ENCODE data around the gene SSNA1. TPM values are rescaled to one million over a fixed set of nuclear protein-coding genes. Genes with fewer than 3 reads are reported as not detected.
"Not testable (repeated sequence)": the region's sequence is repeated elsewhere in the genome, so short reads cannot be mapped to it uniquely, and the experiment has no call there.

SSNA1 gene
- total RNA-seq, 1 donor from 2014 or later = 70.7 TPM

DNA sequence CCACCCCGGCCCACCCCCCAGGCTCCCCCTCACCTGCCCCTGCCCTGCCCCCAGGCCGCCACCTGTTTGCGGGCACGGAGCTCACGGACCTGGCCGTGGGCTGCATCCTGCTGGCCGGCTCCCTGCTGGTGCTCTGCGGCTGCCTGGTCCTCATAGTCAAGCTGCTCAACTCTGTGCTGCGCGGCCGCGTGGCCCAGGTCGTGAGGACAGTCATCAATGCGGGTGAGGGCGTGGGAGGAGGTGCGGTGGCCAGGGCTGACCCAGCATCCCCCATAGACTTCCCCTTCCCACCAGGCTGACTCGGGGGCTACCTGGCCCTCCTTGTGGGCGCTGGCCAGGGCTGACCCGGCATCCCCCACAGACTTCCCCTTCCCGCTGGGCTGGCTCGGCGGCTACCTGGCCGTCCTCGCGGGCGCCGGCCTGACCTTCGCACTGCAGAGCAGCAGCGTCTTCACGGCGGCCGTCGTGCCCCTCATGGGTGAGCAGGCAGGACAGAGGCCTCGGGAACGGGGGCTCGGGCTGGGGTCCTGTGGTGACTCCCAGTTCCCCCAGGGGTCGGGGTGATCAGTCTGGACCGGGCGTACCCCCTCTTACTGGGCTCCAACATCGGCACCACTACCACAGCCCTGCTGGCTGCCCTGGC is 45.7 kb downstream of the SSNA1 start:
- no peak for ATAC-seq
- no peak for DNase-seq (ENCODE audit: missing footprints)
- intact Hi-C loops (cut with DNase I) = no loop called here

DNA sequence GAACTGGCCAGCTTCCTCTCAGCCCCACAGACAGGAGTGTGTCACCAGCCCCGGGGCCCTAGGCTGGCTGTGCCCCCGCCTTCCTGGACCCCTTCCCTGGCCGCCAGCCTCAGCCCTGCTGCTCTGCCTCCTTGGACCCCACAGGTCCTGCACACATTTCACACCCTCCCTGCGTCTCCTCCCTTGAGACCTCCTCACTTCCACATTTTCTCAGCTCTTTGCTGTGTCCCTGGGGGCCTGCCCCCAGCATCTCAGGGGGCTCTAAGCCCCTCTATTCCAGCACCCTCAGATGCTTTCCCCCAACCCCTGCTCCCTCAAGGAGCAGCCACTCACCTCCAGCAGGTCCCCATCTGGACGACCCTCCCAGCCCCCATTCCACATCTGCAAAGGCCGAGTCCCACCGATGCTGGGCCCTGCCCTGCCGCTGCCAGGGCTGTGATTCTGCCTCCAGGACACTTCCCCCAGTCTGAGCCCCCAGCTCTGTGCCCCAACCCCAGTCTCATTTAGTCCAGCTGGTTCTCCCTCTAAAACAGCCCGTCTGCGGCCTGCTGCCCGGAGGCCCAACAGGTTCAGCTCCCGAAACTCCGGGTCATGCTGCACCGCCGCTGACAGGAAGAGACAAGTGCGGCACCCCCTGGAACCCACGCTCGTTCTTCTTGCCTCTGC is 46.4 kb downstream of the SSNA1 start:
- intact Hi-C loops (cut with DNase I) = loop anchor here (5.0 kb wide), 1 partner anchor 48 kb away; the partner anchor contains the start of genes ANAPC2 and SSNA1
- no peak for ATAC-seq
- no peak for DNase-seq (ENCODE audit: missing footprints)

GRCh38 chr9:137235424-137236237 is 47.2 kb downstream of the SSNA1 start:
- no peak for ATAC-seq
- DNase-seq (ENCODE audit: missing footprints) = no peak
- intact Hi-C loops (cut with DNase I) = loop anchor here (5.0 kb wide), 1 partner anchor 48 kb away; the partner anchor contains the start of genes ANAPC2 and SSNA1

GRCh38 chr9:137236238-137236935 is 47.9 kb downstream of the SSNA1 start:
- intact Hi-C loops (cut with DNase I) = loop anchor here (5.0 kb wide), 1 partner anchor 49 kb away; the partner anchor contains the start of genes ANAPC2 and SSNA1
- DNase-seq (ENCODE audit: missing footprints) = peak; percentile 92
- ATAC-seq = peak; percentile 29

GRCh38 chr9:137236936-137237421 is 48.5 kb downstream of the SSNA1 start:
- intact Hi-C loops (cut with DNase I) = loop anchor here (5.0 kb wide), 1 partner anchor 50 kb away; the partner anchor contains the start of genes ANAPC2 and SSNA1
- ATAC-seq (no peak), DNase-seq (ENCODE audit: missing footprints) (no peak)

DNA sequence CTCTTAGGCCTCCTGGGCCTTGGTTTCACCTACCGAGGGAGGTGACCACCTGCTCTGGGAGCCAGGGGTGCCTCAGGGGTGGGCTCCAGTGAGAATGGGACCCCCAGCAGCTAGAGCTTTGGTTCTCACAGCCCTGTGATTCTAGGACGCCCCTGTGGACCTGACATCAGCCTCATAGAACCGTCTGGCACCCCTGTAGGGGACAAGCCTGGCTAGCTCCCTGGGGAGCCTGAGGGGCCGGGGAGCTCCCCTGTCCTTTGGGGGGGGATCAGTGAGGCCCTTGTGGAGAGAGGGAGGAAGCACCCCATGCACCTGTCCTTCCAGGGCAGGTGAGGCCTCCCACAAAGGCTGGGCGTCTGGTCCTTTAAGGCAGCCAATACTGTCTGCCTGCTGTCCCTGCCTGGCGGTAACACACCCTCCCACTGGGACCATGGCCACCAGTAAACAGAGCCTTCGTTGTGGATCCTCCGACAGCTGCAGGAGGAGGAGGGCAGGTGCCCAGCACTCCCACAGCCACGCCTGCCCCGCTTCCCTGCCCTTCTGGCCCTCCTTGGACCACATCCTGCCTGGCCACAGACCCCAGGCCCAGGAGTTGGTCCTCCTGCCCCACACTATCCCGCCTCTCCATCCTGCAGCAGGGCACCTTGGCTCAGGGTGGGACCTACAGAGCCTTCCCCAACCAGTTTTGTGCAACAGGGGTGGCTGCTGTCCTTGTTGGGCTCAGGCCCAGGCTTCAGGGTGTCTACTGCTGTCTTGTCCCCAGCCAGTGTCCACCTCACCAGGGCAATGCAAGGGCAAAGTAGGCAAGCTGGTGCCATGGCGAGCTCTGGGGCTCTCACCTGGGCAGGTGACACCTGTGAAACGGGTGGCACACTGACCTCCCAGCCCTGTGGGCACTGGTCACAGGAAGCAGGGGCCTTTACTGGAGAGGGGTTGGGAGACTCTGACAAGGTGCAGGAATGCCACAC is 49.6 kb downstream of the SSNA1 start:
- no peak for DNase-seq (ENCODE audit: missing footprints)
- ATAC-seq = no peak
- intact Hi-C loops (cut with DNase I) = loop anchor here (5.0 kb wide), 1 partner anchor 51 kb away; the partner anchor contains the start of genes ANAPC2 and SSNA1

DNA sequence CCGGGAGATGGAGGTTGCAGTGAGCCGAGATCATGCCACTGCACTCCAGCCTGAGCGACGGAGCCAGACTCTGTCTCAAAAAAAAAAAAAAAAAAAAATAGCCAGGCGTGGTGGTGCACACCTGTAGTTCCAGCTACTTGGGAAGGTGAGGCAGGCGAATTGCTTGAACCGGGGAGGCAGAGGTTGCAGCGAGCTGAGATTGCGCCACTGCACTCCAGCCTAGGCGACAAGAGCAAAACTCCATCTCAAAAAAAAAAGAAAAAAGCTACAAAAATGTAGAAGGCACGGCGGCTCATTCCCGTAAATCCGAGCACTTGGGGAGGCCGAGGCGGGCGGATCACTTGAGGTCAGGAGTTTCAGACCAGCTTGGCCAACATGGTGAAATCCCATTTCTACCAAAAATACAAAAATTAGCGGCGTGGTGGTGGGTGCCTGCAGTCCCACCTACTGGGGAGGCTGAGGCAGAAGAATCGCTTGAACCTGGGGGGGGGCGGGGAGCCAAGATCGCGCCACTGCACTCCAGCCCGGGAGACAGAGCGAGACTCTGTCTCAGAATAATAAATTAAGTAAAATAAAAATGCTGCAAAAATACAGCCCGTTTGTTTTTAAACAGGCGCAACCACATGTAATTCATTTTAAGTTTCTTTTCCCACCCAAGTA is 51.2 kb downstream of the SSNA1 start:
- intact Hi-C loops (cut with DNase I) = loop anchor here (2.0 to 5.0 kb wide), 3 partner anchors 37 to 61 kb away; partner anchors contain the start of genes ANAPC2, SSNA1 and TOR4A
- ATAC-seq; DNase-seq (ENCODE audit: missing footprints): not testable (repeated sequence)

Small RNA genes within 50 kb of the gene (microRNA-seq; reads per million reads assigned to microRNA genes)
- not detected for gene MIR3621

Other genes starting within 250 kb of the SSNA1 start
- gene FBXW5, start 243.9 kb upstream of the SSNA1 start, total RNA-seq = 143 TPM
- gene C8G, start 243.4 kb upstream of the SSNA1 start, total RNA-seq = 1.3 TPM
- 2.9 TPM for gene LCN12, start 236.4 kb upstream of the SSNA1 start, total RNA-seq
- 6,282 TPM for gene PTGDS, start 211.2 kb upstream of the SSNA1 start, total RNA-seq
- 8.6 TPM for gene LCNL1, start 205.7 kb upstream of the SSNA1 start, total RNA-seq
- gene PAXX, start 196.3 kb upstream of the SSNA1 start, total RNA-seq = 26.9 TPM
- 1.1 TPM for gene CLIC3, start 192.1 kb upstream of the SSNA1 start, total RNA-seq
- gene ABCA2, start 160.4 kb upstream of the SSNA1 start, total RNA-seq = 28.2 TPM
- 0.11 TPM for gene FUT7, start 156.6 kb upstream of the SSNA1 start, total RNA-seq
- 69.0 TPM for gene NPDC1, start 142.5 kb upstream of the SSNA1 start, total RNA-seq
- gene ENTPD2, start 134.6 kb upstream of the SSNA1 start, total RNA-seq = 2.7 TPM
- gene SAPCD2, start 118.1 kb upstream of the SSNA1 start, total RNA-seq = 0.22 TPM
- gene UAP1L1, start 111.2 kb upstream of the SSNA1 start, total RNA-seq = 13.6 TPM
- 20.4 TPM for gene MAN1B1, start 101.7 kb upstream of the SSNA1 start, total RNA-seq
- gene DPP7, start 73.9 kb upstream of the SSNA1 start, total RNA-seq = 143 TPM
- gene GRIN1, start 49.5 kb upstream of the SSNA1 start, total RNA-seq = not detected
- gene LRRC26, start 18.6 kb upstream of the SSNA1 start, total RNA-seq = not detected
- gene TMEM210, start 16.6 kb upstream of the SSNA1 start, total RNA-seq = not detected
- gene ANAPC2, start 116 bp upstream of the SSNA1 start, total RNA-seq = 35.0 TPM
- gene TPRN, start 12.1 kb downstream of the SSNA1 start, total RNA-seq = 27.9 TPM
- 44.6 TPM for gene TMEM203, start 17.0 kb downstream of the SSNA1 start, total RNA-seq
- 5.9 TPM for gene NDOR1, start 17.0 kb downstream of the SSNA1 start, total RNA-seq
- gene RNF208, start 33.6 kb downstream of the SSNA1 start, total RNA-seq = 26.0 TPM
- not detected for gene CYSRT1, start 36.5 kb downstream of the SSNA1 start, total RNA-seq
- not detected for gene RNF224, start 38.8 kb downstream of the SSNA1 start, total RNA-seq
- not detected for gene SLC34A3, start 42.2 kb downstream of the SSNA1 start, total RNA-seq
- gene TUBB4B, start 52.6 kb downstream of the SSNA1 start, total RNA-seq = 620 TPM
- 1.4 TPM for gene STPG3, start 62.6 kb downstream of the SSNA1 start, total RNA-seq
- gene NELFB, start 66.7 kb downstream of the SSNA1 start, total RNA-seq = 37.9 TPM
- gene TOR4A, start 89.0 kb downstream of the SSNA1 start, total RNA-seq = 16.5 TPM
- gene NRARP, start 113.6 kb downstream of the SSNA1 start, total RNA-seq = 4.7 TPM
- 6.8 TPM for gene EXD3, start 234.5 kb downstream of the SSNA1 start, total RNA-seq
- gene NOXA1, start 234.7 kb downstream of the SSNA1 start, total RNA-seq = 2.2 TPM